HG02840 (cell line): Measurements from ENCODE around the gene RASA3.

Experiments
- ATAC-seq: cut with Tn5 transposase; IDR thresholded peaks from one replicate; pipeline ENCODE4 v1.9.1; 2021; ENCODE audit warnings: mild to moderate bottlenecking, moderate library complexity, moderate number of reproducible peaks; ENCODE audit not compliant: unreplicated experiment, low FRiP score

Gene RASA3

GRCh38 chr13:114059946-114060860, 72.2 kb downstream of the RASA3 start:
- ATAC-seq: no peak

GRCh38 chr13:114059428-114059827, 73.0 kb downstream of the RASA3 start:
- ATAC-seq: no peak

GRCh38 chr13:114058051-114058867, 74.2 kb downstream of the RASA3 start:
- ATAC-seq: no peak

GRCh38 chr13:114057166-114058050, 75.0 kb downstream of the RASA3 start:
- ATAC-seq: no peak

- no peak for ATAC-seq
Measured at GRCh38 chr13:114056205-114057013, 76.0 kb downstream of the RASA3 start.

- no peak for ATAC-seq
Measured at GRCh38 chr13:114055766-114056165, 76.7 kb downstream of the RASA3 start.

GRCh38 chr13:114054830-114055439, 77.5 kb downstream of the RASA3 start:
- no peak for ATAC-seq

- ATAC-seq: no peak
Measured at GRCh38 chr13:114054264-114054663, 78.2 kb downstream of the RASA3 start.

- ATAC-seq: no peak
Measured at GRCh38 chr13:114053026-114053425, 79.4 kb downstream of the RASA3 start.

GRCh38 chr13:114050536-114051450, 81.6 kb downstream of the RASA3 start:
- no peak for ATAC-seq

- no peak for ATAC-seq
Measured at GRCh38 chr13:114049626-114050101, 82.8 kb downstream of the RASA3 start.

GRCh38 chr13:114049026-114049425, 83.4 kb downstream of the RASA3 start:
- ATAC-seq: peak; percentile 50

- no peak for ATAC-seq
Measured at GRCh38 chr13:114048443-114048842, 84.0 kb downstream of the RASA3 start.

GRCh38 chr13:114047358-114047881, 85.0 kb downstream of the RASA3 start:
- ATAC-seq: peak; percentile 69

GRCh38 chr13:114046431-114046975, 85.9 kb downstream of the RASA3 start:
- ATAC-seq: no peak

- no peak for ATAC-seq
Measured at GRCh38 chr13:114045113-114045735, 87.2 kb downstream of the RASA3 start.

GRCh38 chr13:114044486-114044885, 87.9 kb downstream of the RASA3 start:
- no peak for ATAC-seq
